HG03060 (cell line): Measurements from ENCODE around the gene DNAJC6.
"Not testable (repeated sequence)": the region's sequence is repeated elsewhere in the genome, so short reads cannot be mapped to it uniquely, and the experiment has no call there.

ENCODE experiments used
- ATAC-seq: cut with Tn5 transposase; IDR thresholded peaks from one replicate; pipeline ENCODE4 v1.9.1; 2021; ENCODE audit warnings: low read depth, moderate number of reproducible peaks; ENCODE audit not compliant: unreplicated experiment

The DNAJC6 gene

GRCh38 chr1:65425006-65425405 lies 115.7 kb downstream of the DNAJC6 start:
- no peak for ATAC-seq

GRCh38 chr1:65425697-65426096 lies 116.4 kb downstream of the DNAJC6 start:
- no peak for ATAC-seq

DNA sequence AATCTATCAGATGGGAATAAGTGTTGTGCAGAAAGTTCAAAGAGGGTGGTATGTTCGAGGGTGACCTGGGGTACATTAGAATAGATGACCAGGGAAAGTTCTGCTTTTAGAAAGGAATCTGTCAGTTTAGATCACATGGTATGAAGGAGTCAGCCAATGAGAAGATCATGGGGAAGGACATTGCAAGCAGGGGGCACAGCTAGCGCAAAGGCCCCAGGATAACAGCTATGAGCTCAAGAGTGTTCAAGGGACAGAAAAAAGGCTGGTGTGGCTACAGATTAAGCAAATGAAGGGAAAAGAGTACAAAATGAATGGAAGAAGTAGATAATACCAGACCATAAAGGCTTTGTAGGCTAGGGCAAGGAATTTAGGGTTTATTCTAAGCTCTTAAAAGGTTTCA lies 119.7 kb downstream of the DNAJC6 start:
- no peak for ATAC-seq

DNA sequence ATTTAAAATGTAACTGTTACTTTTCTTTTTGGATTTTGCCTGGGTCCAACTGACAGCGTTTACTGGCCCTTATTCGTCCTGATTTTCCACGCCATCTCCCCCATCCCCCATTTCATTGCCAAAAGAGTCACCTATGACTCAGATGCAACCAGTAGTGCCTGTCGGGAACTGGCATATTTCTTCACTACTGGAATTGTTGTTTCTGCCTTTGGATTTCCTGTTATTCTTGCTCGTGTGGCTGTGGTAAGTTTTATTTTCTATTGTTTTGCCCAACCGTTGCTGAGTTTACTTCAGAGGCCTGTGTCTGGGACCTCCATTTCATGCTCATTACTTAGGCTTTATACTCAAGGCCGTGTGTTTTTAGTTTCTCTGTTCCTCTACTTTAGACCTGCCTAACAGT lies 120.5 kb downstream of the DNAJC6 start:
- no peak for ATAC-seq

DNA sequence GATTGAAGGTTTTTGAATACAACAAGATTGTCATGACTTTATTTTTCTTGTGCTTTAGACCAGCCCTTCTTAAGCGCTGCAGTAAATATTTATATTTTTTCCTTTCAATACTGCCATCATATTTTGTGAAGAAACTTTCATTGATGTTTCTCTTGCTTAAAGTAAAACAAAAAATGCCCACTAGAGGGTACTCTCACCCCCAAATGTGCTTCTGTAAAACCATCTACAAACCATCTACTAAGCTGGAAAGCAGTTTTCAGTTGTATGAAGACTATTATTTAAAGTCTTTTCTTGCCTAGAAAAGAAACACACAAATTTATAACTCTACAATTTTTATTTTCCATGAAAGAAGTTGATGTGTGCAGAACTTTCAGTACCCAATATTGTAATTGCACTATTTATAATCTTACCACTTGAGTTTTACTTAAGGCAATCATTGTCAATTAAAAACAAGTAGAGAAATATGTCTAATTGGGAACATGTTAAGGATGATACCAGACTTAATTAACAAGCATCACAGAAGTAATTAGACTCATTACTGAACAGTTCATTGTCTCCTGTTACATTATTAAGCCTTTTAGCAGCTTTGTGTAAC lies 121.9 kb downstream of the DNAJC6 start:
- ATAC-seq: no peak

DNA sequence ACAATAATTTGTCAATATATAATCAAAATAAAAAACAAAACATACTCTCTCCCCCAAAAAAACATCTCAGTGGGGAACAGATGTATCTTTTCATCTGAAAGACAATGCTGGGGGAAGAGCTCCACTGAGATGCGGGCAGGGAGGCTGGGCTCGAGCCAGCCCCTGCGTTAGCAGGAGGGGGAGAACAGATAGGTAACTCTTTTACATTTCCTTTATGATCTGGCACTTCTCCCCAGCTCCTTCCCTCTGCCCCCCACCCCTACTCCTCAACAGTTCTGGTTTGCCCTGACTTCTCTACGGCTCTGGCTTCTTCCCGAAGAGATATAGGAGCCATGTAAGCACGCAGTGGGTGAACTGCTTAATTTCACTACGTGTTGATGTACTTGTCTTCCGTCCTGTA lies 123.6 kb downstream of the DNAJC6 start:
- ATAC-seq: no peak

DNA sequence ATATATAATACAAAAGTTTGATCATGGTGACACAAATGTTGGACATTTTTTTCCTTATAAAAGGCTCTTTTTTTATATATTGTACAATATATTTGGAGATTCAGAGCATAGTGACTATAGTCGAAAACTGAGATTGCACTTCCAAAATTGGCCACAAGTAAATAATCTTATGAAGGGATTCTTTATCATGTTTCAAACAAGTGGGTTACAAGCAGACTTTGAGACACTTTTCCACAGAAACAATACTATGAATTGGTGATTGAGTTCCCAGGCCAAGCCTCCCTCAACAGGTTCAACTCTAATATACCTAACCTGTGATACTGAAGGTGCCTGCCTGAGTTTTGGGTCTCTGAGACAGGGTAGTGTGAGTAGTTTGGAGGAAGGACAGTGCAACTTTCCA lies 124.9 kb downstream of the DNAJC6 start:
- ATAC-seq: no peak

DNA sequence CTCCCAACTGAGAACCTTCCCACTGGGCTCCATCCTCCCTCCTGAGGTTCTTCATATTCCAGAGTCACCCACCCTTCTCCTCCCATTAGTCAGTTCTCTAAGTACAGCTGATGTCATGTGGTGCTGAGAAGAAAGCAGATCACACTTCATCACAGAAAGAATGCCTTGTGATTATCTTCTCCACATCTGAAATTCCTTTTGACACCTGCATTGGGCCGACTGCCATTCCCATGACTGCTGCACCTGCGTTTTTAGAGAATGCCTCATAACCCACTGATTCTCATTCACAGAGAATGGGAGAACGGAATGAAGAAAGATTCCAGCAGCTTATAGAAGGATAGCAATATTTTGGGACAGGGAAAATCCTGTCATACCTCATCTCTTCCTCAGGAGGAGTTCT lies 125.4 kb downstream of the DNAJC6 start:
- no peak for ATAC-seq

- ATAC-seq: no peak
Measured at GRCh38 chr1:65435987-65436386, 126.6 kb downstream of the DNAJC6 start.

DNA sequence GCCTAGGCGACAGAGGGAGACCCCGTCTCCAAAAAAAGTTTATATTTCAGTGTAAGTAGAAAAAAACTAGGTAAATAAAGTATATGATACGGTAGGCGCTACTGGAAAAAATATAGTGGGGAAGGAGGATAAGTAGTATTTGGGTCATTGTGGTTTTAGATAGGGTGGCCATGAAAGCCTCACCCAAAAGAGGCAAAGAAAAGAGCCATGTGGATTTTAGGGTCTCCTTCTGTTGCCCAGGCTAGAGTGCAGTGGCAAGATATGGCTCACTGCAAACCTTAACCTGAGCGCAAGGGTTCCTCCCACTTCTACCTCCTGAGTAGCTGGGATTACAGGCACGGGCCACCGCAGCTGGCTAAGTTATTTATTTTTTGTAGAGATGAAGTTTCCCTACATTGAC lies 128.3 kb downstream of the DNAJC6 start:
- no peak for ATAC-seq

GRCh38 chr1:65440322-65440900 lies 131.1 kb downstream of the DNAJC6 start:
- no peak for ATAC-seq

DNA sequence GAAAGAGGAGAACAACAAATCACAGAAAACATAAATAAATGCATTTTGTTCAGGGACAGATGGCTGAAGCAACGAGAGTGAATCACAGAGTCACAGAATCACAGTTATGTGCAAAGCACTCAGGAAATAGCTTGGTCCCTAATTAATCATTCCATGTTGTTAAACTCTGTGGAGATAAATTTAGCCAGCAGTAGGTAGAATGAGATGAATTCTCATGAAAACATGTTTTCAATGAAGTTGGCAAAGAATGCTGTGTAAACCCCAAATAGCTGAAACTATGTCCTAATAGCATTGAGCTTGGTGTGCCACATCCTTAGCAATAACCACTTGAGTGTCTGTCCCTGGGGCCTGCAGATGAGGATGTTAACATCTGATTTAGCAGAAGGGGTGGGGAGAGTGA lies 131.6 kb downstream of the DNAJC6 start:
- ATAC-seq: no peak

GRCh38 chr1:65441464-65441863 lies 132.1 kb downstream of the DNAJC6 start:
- no peak for ATAC-seq

DNA sequence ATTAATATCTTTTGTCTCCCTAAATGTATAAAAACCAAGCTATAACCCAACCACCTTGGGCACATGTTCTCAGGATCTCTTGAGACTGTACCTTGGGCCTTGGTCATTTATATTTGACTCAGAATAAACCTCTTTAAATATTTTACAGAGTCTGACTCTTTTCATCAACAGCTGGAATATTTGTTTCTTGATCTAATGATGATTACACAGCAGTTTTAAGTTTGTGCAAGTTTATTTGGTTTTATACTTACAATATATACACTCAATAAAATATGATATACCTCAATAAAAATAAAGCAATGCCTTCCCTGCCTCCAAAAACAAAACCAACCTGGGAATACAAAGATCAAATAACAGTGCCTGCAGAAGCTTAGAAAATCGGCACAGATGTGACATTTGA lies 133.1 kb downstream of the DNAJC6 start:
- ATAC-seq: no peak

DNA sequence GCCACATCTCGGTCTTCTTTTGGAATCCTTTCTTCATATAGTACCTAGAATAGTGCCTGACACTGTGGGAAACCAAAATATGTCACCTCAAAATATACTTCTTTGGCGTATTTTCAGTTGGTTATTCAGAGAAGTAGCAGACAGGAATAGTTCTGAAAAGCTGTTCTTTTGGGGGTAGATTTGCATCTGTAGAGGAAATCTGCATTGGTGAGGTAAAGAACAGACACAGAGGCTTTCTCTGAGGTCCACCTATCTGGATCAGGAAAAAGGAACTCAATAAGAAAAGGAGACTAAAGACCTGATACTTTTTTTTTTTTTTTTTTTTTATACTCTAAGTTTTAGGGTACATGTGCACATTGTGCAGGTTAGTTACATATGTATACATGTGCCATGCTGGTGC lies 134.3 kb downstream of the DNAJC6 start:
- ATAC-seq: no peak

GRCh38 chr1:65444128-65444640 lies 134.8 kb downstream of the DNAJC6 start:
- no peak for ATAC-seq

- no peak for ATAC-seq
Measured at GRCh38 chr1:65445837-65446236, 136.5 kb downstream of the DNAJC6 start.

GRCh38 chr1:65449214-65449823 lies 140.0 kb downstream of the DNAJC6 start:
- ATAC-seq: no peak

GRCh38 chr1:65455678-65456077 lies 146.3 kb downstream of the DNAJC6 start:
- not testable (repeated sequence) for ATAC-seq

- ATAC-seq: no peak
Measured at GRCh38 chr1:65456481-65456880, 147.1 kb downstream of the DNAJC6 start.

- no peak for ATAC-seq
Measured at GRCh38 chr1:65457868-65458267, 148.5 kb downstream of the DNAJC6 start.

GRCh38 chr1:65458730-65459396 lies 149.5 kb downstream of the DNAJC6 start:
- peak; percentile 30 for ATAC-seq
